Jurkat, Clone E6-1 (cell line): ENCODE measurements around the gene ANO9.

Experiments
- DNase-seq: peaks from one replicate; pipeline ENCODE4 v3.0.0-alpha.2; 2011; ENCODE audit warnings: low read depth, low spot score
- H3K4me3 ChIP-seq: 2 replicates; pipeline ENCODE4 v1.5.1; 2011; ENCODE audit warnings: mild to moderate bottlenecking, low read length, control low read depth, moderate library complexity

ANO9 gene

DNA sequence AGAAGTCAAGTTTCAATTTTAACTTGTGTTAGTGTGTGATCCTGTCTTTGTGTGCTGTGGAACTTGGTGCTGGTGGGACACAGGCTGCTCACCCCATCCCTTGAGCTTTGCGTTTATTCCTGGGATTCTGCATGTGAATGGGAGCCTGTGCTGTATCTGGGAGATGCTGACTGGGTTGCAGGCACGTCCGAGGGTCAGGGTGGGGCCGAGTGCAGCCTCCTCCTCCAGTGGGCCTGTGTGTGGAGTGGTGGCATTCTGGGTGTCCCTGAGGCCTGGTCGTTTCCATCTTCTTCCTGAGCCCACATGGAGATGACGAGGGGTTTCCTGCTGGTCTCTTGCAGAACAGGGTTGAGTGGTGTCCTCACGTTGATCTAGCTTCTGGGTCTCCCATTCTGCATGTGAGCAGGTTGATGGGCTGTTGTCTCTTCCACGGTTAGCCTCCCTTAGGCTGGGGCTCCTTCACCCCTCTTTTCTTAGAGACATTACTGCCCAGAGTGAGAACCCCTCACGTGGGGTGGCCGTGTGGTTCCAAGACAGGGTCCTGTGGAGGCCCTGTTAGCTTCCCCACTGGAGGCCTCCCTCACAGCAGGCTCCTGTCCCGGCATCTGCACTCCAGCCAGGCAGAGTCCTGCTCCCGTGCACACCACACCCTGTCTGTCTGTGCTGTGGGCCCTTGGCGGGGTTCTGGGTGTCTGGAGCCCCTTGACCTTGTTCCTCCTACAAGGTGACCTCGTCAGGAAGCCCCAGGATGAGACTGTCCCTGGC, 13.2 kb upstream of the ANO9 start:
- H3K4me3 ChIP-seq = no peak overlapping the region
- DNase-seq = no peak

DNA sequence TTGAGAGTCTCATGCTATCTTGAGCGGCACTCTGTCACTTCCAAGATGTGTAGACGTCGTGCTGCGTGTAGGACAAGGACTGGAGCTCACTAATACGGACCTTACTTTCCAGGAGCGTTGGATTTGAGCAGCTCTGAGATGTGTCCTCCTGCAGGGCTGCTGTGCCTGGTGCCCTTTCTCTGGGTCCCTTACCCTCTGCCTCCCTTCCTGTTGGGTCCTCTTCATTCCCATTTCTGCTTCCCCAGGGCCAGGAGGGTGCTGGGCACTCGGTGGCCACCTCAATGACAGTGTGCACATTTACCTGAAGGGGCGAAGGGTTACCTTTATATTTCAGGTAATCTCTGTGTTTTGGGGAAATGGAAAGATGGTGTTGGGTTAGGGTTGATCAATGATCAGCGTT, 12.2 kb upstream of the ANO9 start:
- DNase-seq = no peak
- no peak overlapping the region for H3K4me3 ChIP-seq

DNA sequence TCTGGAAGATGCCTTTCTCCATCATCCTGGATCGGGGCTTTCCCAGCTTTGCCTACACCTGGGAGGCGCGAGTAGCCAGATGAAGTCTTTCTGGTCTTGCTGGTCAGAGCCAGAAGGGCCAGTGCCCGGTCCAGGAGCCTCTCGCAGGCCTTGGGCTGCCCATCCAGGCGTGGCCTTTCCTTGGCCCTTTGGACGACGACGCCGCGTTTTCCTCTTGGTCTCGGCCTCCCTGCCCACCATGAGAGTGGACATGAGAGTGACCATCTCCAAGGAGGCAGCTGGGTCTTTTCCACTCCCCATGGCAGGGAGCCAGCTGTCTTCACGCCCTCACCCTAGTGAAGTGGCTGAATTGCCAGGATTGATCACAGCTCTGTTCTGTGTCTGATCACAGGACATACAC, 11.8 kb upstream of the ANO9 start:
- DNase-seq = no peak
- H3K4me3 ChIP-seq = no peak overlapping the region

DNA sequence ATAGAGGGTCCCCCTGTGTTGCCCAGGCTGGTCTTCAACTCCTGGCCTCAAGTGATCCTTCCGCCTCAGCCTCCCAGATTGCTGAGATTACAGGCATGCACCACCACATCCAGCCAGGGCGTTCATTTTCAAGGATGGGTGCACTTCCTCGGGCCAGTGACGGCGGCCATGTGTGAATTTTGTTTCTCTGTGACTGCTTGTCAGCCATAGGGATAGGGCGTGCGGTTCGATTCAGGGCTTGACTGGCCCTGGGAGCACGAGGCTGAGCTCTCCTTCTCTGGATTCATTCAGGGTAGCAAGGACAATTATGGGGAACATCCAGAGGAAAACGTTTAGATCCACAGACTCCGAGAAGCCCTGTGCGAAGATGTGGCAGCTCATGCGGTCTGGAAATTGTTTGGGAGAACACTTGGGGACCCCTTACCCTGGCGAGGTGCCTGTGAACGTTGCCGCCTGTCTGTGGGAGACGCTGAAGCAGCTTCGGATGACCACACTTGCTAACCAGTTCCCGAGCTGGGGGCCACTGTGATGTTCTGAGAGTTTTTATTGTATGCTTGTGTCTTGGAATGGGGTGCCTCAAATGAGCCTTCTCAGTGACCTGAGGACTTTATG, 11.2 kb upstream of the ANO9 start:
- DNase-seq = no peak
- H3K4me3 ChIP-seq = no peak overlapping the region

DNA sequence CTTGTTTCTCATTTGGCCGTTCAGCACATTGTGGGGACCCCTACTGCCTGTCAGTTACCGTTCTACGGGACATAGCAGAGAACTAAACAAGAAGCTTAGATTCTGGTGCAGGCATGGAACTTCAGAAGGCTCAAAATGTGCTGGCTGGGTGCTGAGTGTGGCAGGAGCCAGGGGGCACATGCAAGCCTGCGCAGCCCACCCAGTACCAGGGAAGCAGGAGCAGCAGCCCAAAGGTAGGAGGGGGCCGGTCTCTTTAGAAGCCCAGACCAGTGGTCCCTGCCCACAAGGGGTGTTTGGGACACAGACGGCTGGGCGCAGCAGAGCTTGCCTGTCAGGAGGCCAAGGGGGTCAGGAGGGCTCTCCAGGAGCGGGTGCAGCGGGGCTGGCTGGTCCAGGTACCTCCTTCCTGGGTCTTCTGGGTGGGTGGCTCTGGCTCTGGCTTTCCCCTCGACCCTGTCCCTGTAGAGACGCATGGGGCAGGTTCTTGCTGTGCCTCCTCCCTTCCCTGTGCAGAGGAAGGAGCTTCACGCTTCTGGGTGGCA, 10.5 kb upstream of the ANO9 start:
- no peak for DNase-seq
- H3K4me3 ChIP-seq = no peak overlapping the region

DNA sequence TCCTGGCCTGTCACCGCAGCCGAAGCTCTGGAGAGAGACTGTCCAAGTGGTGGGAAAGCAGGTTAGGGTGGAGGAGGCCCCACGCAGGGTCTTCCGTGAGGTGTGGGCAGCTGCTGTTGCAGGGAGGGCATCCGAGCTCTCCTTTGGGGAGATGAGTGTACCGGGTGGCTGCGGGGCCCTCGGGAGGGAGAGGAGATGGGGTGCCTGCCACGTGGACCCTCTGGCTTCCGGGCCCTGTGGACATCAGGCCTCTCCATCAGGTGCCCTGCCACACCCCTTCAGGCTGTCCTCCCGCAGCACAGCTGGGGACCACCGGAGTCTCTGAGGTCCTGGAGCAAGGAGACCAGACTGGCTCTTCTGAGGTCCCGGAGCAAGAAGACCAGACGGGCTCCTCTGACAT, 9.9 kb upstream of the ANO9 start:
- DNase-seq = no peak
- peak overlapping the region; percentile 75; the same call in 1 of the 2 replicates for H3K4me3 ChIP-seq

DNA sequence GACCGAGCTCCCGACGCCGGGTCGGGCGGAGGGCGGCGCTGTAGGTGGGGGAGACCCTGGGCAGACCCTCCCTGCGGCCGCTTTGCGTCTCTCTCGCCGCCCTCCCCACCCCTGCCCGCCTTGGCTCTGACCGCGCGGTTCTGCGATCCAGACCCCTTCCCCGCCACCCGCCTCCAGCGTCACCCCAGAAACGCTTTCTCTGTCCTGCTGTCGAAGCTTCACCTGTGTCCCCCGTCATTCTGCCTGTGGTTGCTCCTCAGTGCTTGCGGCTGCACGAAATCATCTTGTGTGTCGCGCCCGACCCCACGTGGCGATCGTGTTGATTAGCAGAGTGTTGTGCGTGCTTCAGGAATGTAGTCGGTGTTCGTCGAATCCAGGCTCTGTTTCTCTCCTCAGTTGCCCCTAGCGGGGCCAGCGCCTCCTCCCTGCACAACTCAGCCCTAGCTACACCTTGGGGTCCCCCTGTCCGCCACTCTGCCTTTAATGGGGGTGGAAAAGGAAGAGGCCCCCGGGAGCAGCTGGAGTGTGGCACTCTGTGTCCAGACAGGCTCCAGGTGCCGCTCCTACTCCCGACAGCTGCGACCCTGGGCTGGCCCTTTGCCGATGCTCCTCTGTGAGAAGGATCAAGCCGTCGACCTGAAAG, 9.1 kb upstream of the ANO9 start:
- peak; percentile 68 for DNase-seq

DNA sequence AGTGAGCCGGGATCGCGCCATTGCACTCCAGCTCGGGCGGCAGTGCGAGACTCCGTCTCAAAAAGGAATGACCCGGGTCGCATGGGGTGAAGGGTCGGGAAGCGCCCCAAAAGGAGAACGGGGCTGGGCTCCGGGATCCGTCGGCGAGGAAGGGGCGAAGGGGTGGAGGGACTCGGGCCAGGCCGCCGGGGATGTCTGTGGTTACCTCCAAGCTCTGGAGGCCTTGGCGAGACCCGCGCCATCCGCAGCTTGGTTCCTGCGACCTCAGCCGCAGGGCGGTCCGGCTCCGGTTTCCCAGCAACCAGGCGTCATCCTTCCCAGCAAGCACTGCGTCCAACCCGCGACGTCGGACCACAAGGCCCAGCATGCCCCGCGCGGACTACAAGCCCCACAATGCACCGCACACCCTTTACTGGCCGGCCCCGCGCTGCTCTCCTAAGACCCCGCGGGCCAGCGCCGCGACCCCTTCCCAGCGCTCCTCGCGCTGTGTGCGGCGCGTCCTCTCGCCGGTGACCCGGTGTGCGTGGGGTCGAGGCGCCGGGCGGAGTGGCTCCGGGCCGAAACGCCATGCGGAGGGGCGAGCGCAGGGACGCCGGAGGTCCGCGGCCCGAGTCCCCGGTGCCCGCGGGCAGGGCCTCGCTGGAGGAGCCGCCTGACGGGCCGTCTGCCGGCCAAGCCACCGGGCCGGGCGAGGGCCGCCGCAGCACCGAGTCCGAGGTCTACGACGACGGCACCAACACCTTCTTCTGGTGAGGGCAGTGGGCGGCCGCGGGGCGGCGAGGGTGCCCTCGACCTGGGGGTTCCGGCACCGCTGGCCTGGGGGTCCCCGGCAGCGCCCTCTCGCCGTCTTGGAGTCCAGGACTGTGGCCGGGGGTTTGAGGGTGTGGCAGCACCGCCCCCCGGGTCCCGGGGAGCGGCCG, 8.3 kb upstream of the ANO9 start, which contains the start of gene PTDSS2:
PTDSS2 (plus strand) TSS at position 391 of the 920 bp plus-strand sequence; CDS start at position 568, 177 bp downstream.
- peak; percentile 94 for DNase-seq
- peak within 1 kb of the TSS; percentile 75 for H3K4me3 ChIP-seq

More for the DNA sequence above, 9.1 kb upstream of the ANO9 start:
- peak overlapping the region; percentile 75 for H3K4me3 ChIP-seq

DNA sequence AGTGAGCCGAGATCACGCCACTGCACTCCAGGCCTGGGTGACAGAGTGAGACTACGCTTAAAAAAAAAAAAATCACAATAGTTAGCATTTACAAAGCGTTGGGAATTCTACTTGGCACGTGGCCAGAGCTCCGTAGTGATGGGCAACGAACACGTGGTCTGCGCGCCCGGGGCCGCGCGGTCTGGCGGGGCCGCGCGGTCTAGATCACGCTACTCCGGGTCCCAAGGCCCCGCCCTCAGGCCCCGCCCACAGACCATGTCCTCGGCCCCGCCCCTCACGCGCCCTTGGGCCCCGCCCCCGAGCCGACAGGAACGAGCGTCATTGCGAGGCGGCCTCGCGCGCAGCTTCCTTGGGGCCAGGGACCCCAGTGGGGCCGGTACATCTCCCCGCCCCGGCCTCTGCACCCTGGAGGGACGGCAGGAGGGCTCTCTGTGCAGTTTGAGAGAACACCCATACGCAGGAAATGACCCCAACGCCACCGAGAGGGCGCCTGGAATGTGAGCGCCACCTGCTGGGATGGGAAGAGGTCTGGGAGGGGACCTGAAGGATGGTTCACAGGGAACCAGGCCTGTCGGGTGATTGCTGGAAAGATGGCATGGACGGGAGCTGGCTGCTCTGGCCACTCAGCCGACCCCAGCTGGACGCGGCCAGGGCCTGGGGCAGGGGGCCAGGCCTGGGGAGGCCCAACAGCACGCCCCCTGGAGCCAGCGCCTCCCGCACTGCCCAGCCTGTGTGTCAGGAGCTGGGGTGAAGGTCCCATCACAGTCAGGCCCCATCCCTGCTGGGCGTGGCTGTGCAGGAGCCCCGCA, 6.3 kb upstream of the ANO9 start:
- peak; percentile 78 for DNase-seq
- H3K4me3 ChIP-seq = peak overlapping the region; percentile 77

DNA sequence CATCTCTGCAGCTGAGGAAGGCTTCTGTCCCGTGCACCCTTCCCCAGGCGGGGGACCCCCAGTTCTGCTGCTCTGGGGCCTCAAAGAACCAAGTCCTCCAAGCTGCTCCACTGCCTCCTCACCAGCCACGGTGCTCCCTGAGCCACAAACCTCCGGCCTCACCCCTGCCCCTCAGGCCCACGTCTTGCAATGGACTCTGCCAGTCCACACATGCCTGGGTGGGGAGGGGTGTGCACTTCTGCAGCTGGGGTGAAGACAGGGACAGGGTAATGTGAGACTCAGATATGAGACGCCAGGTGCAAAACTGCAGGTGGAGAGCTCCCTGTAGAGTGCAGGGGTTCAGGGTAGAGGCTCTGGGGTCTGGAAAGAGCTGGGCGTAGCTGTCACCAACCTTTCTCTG, 5.1 kb upstream of the ANO9 start:
- H3K4me3 ChIP-seq = no peak overlapping the region
- no peak for DNase-seq

DNA sequence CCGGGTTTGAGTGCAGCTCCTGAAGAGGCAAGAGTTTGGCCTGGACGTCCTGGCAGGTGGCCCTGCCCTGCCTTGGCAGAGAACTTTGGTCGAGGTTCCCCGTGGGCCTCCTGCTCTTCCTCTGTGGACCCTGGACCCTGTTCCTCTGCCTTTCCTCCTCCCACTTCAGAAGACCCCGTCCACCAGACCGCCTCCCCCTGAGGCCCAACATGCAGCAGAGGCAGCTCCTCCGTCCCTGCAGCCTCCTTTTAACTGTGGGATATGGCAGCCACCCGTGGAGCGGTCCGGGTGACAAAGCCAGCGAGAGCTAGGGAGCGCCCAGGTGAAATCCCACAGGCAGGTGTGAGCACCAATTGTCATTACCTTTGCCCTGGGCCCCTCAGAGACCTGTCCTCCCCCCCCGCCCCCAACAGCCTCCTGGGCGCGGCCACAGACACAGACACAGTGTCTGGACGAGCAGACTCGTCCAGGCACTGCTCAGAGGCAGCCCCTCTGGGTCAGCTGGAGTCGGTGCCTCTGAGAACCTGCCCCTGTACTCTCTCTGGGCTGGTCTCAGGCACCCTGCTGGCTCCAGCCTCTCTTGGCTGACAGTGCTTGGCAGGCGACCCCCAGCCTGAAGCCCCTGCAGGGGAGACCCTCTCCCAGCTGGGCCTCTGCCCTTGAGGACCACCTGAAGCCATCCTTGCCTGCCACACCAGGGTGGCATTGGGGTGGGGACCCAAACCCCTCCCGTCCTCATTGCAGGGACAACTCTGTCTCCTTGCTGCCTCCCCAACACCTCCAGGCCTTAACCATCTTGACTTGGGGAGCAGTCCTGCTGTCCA, 4.2 kb upstream of the ANO9 start:
- no peak overlapping the region for H3K4me3 ChIP-seq
- no peak for DNase-seq

DNA sequence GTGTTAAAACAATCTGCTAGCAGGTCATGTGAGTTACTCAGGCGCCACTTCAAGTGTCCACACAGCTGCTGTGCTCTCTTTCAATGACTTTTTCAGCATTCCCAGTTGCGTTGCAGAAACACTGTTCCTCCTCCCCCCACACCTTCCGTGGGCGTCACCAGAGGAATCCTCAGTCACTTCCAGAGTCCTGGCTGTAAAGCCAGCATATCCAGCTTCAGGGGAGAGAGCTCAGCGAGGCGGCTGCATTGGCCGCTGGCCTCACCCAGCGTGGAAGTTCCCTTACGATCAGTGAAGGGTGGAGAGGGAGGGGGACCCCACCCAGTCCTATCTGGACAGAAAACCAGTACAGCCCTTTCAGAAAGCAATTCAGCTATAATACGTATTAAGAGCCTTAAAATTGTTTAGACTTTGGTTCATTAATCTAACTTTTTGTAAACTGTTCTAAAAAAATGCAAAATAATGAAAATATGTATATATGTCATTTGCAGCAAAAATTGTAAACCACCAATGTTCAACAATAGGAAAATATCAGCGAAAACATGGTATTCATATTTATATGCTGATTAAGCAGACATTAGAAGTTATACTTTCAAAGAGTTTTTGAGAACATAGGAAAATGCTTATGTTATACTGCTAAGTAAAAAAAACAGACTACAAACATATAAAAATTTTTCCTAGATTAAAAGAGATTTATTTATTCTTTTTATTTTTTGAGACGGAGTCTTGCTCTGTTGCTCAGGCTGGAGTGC, 2.8 kb upstream of the ANO9 start:
- no peak overlapping the region for H3K4me3 ChIP-seq
- DNase-seq = no peak

DNA sequence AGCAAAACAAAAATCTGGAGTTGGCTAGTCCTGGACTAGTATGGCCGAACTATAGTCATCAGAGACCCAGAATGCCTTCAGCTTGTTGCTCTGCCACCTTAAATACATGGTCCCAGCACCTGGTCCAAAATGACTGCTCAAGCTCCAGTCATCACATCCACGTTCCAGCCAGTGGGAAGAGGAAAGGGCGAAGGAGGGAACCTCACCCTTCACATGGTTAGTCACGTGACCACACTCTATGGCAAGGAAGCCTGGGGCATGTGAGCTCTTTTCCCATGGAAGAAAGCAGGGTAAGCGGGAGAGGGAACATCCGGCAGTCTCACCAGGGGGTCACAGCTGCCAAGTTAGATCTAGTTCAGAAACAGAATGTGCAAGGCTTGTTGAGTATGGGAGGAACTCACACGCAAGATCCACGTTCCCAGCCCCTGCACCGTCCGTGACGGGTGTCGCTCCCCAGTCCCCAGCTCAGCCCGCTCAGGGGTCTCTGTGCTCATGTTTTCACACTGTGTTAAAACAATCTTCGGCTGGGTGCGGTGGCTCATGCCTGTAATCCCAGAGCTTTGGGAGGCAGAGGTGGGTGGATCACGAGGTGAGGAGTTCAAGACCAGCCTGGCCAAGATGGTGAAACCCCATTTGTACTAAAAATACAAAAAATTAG, 1.9 kb upstream of the ANO9 start:
- no peak overlapping the region for H3K4me3 ChIP-seq
- DNase-seq = no peak

DNA sequence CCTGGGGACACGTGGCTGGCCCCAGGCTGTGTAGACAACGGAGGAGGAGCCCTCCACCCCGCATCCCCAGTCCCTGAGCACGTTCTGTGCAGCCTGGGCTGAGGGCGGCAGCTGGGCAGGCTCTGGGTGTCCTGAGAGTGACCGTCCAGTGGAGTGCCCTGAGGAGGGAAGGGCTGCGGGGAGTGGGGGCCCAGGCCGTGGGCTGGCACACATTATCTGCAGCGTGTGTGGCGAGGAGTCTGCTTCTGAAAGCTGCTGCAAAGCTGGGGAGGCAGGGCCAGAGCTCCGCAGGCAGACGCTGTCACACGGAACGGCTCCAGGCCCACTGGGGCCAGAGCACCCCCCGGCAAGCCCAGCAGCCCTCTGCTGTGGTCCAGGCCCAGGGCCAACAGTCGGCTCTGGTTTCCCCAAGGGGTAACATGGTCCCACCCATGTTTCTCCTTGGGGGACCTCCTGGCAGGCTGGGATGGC, 835 bp upstream of the ANO9 start:
- no peak for DNase-seq
- H3K4me3 ChIP-seq = no peak overlapping the region

DNA sequence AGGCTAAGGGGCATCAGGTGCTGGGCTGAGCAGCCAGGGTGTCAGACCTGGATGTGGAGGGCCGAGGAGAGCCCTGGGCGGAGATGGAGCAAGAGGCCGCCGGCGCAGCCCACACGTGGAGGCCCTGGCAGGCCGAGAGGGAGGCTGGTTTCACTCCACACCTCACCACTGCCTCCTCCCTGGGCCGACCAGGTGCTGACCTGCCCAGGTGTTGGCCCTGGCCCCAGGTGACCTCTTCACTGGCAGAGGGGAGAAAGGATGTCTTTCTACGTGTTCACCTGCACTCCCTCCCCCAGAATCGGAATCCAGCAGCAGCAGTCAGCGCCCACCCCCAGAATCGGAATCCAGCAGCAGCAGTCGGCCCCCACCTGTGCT, 781 bp downstream of the ANO9 start:
- DNase-seq = no peak
- no peak overlapping the region for H3K4me3 ChIP-seq
